ENCODE results near the gene DRC1.
A peak's percentile ranks its signal among the peaks of the same experiment; 100 is the strongest.
"Not testable (repeated sequence)": the region's sequence is repeated elsewhere in the genome, so short reads cannot be mapped to it uniquely, and the experiment has no call there.

Gene DRC1

DNA sequence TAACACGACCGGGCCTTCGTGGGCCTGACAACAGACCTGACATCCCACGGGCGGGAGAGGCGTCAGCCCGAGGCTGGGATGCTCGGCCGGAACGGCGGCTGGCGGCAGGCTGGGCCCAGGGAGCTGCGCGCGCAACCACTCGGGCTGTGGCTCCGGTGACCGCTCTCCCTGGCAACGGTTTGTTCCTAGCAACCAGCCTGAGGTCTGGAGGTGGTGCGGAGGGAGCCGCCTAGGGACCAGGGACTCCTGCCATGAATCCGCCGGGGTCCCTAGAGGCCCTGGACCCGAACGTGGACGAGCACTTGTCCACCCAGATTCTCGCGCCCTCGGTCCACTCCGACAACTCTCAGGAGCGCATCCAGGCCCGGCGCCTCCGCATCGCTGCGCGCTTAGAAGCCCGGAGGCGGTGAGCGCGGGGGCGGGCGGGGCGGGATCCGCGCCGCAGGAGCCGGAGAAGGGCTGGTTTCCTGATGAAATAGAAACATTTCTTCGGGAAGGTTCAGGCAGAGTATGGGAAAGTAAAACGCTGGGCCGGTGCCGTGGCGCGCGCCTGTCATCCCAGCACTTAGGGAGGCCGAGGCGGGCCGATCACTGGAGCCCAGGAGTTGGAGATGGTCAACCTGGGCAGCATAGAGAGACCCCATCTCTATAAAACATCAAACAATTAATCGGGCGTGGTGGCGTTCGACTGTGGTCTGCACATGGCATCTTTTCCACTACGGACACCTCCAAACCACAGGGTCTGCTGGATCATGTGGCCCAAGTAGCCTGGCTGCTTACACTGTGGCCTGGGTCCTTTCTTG is at the start of gene DRC1:
DRC1 (plus strand) TSS at position 182 of the 803 bp plus-strand sequence; CDS start at position 252, 70 bp downstream.
- no peak for DNase-seq

DNA sequence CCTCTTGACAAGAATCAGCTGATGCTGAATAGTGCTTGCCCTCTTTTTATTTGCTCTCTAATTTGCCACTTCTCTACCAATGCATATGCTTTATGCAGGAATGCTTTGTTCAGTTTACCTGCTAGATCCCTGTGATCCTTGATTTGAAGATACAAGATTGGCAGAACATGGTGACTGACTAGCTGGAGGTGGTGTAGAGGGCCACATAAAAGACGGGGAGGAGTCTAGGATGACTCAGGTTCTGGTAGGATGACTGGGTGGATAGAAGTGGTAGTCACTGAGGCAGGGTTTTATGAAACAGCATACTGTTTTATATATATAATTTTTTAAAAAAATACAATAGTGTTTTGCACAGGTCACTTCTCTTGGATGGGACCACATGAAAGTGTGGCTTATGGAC is 48.8 kb upstream of the DRC1 start:
- DNase-seq: no peak

DNA sequence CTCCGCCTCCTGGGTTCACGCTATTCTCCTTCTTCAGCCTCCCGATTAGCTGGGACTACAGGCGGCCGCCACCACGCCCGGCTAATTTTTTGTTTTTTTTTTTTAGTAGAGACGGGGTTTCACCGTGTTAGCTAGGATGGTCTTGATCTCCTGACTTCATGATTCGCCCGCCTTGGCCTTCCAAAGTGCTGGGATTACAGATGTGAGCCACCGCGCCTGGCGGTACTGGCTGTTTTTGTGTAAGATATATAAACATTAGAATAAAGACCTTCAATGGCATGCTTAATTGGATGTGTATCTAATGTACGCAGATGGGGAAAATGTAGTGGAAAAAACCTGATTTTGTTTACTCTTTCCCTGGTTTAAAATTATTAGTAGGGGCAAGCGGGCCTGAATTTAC is 47.3 kb upstream of the DRC1 start:
- DNase-seq: not testable (repeated sequence)

DNA sequence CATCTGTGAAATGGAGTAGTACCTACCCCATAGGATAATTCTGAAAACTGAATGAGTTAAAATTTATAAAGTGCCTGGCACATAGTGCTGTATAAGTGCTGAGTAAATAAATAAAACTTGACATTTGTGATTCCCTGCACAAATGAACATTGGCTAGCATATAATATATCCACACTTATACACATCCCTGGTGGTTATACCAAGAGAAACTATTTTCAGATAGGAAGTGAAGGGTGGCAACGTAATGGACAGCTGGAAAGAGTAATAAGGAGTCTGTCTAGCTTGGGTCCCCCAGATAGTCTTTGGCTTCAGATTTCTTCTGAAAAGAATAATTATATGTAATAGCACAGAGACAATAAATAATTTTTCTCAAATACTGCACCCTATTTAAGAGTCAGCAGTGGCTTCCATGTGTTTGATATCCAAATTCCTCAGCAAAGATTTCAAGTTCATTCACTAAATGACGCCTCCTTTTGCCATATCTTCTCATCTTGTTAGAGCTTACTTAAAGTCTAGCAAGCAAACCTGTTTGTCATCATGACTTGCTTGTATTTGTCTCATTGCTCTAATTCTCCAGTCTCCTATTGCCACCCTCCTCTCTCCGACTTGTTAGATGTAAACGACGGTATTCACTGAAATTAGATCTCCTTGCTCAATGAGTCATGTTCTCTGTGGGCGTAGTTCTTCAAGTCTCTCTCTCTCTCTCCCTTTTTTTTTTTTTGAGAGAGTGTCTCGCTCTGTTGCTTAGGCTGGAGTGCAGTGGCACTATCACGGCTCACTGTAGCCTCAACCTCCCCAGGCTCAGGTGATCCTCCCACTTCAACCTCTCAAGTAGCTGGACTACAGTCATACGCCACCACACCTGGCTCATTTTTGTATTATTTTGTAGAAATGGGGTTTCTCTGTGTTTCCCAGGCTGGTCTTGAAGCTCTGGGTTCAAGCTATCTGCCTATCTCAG is 46.4 kb upstream of the DRC1 start:
- peak in 1 of 2 experiments; percentile 6 for DNase-seq

DNA sequence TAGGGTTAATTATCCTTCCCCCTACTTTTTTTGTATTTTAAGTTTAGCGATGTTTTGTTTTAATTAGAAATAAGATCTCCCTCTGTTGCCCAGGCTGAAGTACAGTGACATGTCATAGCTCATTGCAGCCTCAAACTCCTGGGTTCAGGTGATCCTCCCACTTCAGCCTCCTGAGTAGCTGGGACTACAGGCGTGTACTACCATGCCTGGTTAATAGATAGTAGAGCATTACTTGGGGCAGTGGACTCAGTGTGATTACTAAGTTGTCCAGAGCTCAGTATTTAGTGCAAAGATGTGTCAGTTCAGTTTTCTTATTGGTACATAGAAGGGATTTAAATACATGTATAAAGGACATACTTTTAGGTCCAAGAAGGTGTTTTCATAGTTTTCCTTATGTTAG is 45.6 kb upstream of the DRC1 start:
- no peak for DNase-seq

DNA sequence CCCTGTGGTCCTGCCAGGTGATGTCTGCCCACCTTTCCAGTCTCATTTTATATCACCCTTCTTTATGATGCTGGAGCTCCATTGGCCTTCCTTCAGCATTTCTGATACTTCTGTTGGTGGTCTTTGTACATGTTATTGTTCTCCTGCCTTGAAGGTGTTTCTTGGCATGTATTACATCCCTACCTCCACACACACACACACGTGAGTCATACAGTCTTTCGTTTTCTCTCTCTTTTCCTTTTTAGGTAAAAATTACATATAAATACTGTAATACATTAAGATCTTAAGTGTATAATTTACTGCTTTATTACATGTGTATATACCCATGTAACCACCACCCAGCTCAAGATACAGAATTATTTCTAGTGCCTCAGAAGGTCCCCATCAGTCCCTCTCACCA is 44.9 kb upstream of the DRC1 start:
- no peak for DNase-seq

DNA sequence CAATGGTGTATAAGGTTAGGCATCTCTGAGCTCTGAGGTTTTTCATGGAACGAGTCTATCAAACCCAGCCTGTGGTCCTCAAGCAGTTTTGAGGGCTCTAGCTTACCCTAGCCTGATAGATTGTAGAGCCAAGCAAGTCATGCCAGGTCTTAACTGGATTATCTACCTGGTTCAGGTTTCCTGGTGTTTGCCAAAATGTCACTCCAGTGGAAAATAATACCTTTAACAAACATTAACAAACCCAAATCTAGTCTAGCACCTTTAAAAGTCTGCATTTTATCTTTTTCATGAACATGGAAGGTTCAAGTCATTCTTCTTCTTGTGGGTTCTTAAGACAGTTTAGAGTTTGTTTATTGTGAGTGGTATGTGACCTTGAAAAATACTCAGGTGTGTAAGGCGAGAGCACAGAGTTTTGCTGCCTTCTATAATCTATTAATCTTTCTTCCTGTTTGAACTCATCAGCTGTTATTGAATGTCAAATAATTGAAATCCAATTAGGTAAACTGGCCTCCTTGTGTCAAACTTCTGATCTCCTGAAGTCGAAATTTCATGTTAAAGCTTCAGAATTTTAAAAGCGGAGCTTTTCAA is 41.7 kb upstream of the DRC1 start:
- no peak for DNase-seq

DNA sequence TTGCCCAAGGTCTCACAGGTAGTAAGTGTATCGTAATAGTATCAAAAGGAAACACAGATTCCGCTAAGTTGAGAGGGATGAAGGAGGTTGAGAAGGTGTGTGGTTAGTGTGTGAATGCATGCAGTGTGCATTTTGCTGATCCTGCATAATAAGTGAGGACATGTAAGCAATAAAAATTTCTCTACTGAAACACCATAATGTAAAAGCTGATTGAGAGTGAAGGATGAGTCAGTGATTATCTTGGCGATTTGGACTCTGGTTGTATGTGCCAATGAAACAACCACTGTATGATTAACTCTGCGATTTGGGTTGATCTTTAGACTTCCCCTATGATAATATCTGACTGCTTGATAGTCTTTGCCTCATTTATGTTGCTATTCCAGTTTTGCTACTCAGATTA is 38.4 kb upstream of the DRC1 start:
- no peak for DNase-seq

DNA sequence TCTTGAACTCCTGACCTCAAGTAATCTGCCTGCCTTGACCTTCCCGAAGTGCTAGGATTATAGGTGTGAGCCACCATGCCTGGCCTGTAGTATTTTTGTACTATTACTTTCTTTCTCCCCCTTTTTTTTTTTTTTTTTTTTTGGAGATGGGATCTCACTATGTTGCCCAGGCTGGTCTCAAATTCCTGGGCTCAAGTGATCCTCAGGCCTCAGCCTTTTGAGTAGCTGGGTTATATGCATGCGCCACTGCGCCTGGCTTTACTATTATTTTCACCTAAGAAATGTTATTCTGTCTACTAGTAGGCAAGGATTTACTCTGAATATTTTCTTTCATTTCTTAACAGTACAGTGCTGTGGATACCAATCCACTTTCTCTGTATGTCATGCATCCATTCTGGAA is 37.8 kb upstream of the DRC1 start:
- DNase-seq: no peak

DNA sequence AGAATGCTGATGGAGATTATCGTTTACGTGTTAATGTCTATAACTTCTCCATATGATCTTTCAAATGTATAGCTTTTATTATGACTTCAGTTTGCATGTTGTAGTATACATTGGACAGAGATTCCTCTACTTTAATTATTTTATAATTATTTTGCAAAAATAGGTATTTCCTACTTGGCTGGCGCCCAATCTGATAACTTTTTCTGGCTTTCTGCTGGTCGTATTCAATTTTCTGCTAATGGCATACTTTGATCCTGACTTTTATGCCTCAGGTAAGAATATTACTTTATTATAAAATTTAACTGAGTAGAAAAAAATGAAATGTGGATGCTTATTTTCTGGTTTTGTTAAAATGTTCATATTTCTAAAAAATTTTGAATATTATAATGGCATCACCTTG is 37.1 kb upstream of the DRC1 start:
- no peak for DNase-seq

DNA sequence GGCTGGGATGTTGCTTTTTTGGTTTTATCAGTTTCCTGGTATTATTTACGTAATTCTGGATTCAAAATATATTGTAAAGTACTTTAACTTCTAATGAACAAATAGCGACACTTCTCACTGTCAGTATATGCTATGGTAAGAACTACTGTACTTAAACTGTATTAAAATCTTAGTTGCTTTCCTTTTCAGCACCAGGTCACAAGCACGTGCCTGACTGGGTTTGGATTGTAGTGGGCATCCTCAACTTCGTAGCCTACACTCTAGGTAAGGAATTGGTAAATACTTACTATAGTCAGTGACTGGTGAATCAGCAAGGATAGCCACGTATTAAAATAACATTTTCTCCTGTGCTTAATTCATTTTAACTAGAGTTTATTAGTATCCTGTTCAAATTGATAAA is 34.8 kb upstream of the DRC1 start:
- DNase-seq: no peak

DNA sequence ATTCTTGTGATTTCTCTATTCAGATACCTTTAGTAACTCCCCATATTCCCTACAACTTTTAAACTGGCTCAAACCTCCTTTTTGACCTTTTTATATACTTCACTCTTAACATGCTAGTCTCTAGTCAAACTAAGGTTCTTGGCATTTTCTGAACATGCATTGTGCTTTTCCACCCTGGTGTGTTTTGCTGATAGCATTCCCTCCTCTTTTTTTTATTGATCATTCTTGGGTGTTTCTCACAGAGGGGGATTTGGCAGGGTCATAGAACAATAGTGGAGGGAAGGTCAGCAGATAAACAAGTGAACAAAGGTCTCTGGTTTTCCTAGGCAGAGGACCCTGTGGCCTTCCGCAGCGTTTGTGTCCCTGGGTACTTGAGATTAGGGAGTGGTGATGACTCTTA is 32.1 kb upstream of the DRC1 start:
- not testable (repeated sequence) for DNase-seq

DNA sequence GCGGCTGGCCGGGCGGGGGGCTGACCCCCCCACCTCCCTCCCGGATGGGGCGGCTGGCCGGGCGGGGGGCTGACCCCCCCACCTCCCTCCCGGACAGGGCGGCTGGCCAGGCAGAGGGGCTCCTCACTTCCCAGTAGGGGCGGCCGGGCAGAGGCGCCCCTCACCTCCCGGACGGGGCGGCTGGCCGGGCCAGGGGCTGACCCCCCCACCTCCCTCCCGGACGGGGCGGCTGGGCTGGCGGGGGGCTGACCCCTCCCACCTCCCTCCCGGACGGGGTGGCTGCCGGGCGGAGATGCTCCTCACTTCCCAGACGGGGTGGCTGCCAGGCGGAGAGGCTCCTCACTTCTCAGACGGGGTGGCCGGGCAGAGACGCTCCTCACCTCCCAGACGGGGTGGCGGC is 30.8 kb upstream of the DRC1 start:
- DNase-seq: not testable (repeated sequence)

DNA sequence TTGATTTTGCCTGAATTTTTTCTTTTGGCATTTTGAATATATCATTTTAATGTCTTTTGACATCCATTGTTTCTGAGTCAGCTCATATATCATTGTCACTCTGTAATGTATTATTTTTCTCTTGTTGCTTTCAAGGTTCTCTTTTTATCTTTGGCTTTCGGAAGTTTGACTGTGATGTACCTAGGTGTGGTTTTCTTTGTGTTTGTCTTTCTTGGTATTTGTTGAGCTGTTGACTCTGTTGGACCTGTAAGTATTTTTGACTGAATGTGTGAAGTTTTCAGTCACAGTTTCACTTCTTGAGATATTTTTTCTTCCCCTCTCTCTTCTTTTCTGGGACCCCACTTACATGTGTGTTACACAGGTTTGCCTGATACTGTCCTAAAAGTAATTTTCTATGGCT is 24.9 kb upstream of the DRC1 start:
- no peak for DNase-seq

DNA sequence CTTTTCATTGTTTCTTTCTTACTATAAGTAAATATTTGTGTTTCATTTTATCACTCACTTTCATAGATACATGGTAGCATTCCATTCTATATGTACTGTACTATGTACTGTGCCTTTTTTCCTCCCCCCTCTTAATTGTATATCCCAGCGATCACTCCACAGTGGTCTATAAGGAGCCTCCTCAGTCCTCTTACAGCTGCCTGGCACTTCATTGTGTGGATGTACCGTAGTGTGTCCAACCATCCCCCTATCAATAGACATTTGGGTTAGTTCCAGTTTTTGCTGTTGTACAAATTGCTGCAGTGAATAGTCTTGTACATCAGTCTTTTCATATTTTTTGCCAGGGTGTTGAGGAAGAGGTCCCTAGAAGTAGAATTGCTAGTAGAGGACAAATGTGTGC is 21.4 kb upstream of the DRC1 start:
- DNase-seq: no peak

DNA sequence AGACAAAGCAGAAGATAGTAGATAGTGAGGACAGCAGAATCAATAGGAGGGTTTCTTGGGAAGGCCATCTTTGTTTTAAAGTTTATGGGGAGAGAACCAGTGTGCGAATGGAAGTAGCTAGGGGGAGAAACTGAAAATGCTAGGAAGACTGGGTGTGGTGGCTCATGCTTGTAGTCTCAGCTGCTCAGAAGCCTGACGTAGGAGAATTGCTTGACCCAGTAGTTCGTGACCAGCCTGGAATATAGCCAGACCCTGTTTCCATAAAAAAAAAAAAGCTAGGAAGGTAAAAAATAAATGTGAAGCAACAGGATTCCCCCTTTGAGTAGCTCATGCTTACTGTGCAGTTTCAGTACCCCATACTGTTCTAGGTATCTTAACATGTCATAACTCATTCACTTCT is 19.2 kb upstream of the DRC1 start:
- DNase-seq: no peak

DNA sequence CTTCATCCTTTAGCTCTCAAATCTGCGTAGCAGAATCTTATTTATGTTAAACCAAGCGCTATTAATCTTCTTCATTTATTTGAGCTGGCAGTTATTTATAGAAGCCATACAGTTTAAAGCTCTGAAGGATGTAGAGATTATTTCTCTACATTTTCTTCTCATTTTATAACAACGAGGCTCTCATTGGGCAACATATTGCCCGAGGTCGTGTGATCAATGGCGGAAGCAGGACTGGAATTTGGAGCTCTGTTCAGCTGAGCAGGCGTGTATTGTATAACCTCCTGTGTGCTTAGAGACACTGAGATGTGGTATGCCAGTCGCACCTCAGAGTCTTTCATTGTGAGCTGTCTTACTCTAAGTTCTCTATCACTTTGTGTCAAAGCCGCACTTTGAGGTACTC is 17.5 kb upstream of the DRC1 start:
- no peak for DNase-seq

DNA sequence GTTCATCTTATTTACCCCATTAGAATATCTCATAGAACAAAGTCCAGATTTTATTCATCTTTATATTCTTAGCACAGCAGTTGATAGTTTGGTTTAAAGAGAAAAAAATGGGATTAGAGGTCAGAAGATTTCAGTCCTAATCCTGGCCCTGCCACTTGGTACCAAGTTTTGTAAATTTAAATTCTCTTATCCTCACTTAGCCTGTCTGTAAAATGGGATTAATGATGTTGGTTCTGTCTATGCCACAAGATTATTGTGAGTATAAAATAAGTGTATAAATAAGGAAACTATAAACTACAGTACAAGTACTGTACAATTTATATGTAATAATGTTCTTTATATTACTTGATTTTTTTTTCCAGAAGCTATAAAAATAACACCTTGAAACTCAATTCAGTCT is 17.1 kb upstream of the DRC1 start:
- DNase-seq: no peak

DNA sequence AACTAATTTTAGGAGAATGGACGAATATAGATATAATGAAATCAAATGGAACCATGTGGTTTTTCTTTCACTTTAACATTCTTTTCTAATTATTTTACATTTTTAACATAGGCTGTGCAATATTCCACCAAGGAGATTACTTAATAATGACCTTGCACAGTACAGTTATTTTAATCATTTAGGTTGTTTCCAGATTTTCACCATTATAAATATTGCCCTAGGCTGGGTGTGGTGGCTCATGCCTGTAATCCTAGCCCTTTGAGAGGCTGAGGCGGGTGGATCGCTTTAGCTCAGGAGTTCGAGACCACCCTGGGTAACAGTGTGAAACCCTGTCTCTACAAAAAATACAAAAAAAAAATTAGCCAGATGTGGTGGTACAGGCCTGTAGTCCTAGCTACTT is 14.5 kb upstream of the DRC1 start:
- no peak for DNase-seq

DNA sequence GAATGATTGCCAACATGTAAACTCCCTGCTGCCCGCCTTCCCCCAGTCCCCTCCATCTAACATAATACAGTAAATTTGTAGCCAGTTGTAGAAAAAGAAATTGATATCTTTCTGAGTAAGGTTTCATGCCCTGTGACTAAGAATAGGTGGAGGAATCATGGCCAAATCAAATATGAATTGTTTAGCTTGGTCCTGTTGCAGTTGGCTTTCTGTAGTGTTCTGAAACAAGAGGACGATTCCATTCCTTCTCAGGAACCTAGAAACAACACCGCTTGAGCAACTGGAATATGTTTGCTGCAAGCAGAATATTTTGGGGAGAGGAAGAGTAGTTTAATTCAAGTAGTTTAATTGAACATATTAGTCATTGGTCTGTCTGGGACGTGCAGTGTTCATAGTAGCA is 7.0 kb upstream of the DRC1 start:
- DNase-seq: no peak

DNA sequence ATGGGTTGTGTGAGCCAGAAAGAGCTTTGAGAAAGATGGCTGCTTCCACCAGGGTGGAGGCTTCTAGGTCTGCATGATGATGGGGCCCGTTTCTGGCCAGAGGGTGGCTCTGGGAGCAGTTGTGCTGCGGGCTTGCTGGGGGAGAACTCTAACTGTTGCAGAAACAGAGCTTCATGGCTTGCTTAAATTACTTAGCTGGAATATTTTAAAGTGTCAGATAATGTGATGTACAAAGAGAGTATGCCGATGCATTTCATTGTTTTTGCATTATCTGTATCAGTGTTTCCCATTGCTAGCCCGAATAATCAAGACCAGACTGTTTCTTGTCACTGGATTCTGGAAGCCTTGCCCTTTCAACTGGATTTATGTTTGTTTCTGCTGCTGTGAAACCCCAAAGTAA is 6.3 kb upstream of the DRC1 start:
- DNase-seq: no peak

DNA sequence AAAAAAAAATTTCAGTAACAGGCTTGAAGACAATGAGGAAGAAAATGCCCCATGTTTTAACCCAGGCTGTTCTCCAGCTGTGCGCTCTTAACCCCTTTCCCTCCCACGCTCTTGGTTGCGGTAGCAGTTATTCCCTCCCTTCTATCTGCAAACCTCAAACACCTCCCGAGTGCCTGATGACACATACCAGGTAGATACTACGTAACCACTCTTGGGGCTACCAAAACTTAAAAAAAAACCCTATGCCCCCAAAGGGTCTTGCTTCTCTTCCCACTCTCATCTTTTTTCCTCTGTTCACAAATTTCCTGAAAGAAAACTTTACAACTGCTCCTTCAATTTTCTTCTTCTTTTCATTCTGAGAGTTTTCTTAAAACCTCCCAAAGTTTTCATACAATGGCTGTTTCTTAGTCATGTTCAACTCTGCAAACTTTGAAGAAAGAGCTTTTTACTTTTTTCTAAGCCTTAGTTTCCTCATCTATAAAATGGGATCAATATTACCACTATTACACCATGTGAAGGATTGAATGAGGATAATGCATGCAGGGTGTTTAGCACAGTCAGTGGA is 4.9 kb upstream of the DRC1 start:
- DNase-seq: no peak

DNA sequence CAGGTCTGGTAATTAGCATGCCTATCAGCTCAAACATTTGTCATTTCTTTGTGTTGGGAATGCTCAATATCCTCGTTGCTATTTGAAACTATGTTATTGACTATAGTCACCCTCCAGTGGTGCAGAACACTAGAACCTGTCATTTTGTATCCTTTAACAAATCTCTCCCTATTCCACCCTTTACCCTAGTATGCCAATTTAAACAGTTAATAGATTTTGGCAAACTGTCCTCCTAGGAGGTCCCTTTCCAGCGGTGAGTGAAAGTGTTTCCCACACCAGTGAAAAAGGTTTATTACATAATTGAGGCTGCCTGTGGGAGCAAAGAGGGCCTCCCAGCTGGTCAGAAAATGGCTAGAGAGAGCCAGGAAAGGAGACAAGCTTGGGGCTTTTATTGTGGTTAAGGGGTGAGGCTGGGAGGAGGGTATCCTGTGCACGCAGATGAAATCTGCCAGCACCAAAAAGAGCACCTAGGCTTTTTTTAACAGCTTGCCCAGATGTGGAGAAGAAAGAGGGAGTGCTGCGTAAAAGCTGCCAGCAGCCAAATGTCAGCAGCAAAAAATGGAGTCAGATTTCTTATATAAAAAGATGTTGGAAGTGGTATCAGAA is 1.8 kb upstream of the DRC1 start:
- DNase-seq: peak in 1 of 2 experiments; percentile 4
